Left ventricle myocardium inferior (tissue), 1 donor: Measurements from ENCODE around the gene CIAO2A. TPM values are rescaled to one million over a fixed set of nuclear protein-coding genes. Genes with fewer than 3 reads are reported as not detected.
A peak's percentile ranks its signal among the peaks of the same experiment; 100 is the strongest.

Experiments used
- DNase-seq: peaks from one replicate; pipeline ENCODE4 v3.0.0-alpha.2; 2020
- H3K27ac ChIP-seq: fragments of 200-600 bp; replicated peaks from 2 replicates; pipeline ENCODE4 v1.8.0; 2021
- H3K27me3 ChIP-seq: fragments of 200-600 bp; 2 replicates; pipeline ENCODE4 v1.8.0; 2021; ENCODE audit warnings: low read depth
- H3K36me3 ChIP-seq: fragments of 200-600 bp; 2 replicates; pipeline ENCODE4 v1.8.0; 2021
- H3K4me1 ChIP-seq: fragments of 200-600 bp; 2 replicates; pipeline ENCODE4 v1.8.0; 2021
- H3K4me3 ChIP-seq: fragments of 200-600 bp; 2 replicates; pipeline ENCODE4 v1.8.0; 2021; ENCODE audit warnings: mild to moderate bottlenecking, moderate library complexity
- H3K9me3 ChIP-seq: fragments of 200-600 bp; replicated peaks from 2 replicates; pipeline ENCODE4 v1.8.0; 2021
- CTCF ChIP-seq: fragments of 200-600 bp; IDR thresholded peaks from 2 replicates; pipeline ENCODE4 v1.8.0; 2021; ENCODE audit warnings: antibody characterized with exemption, mild to moderate bottlenecking, borderline replicate concordance
- intact Hi-C: fragments of 100-400 bp; cut with micrococcal nuclease; formaldehyde crosslinking; loops from one replicate; pipeline ENCODE4 v1.11.0; 2022
- total RNA-seq: library from RNA; stranded (reverse); fragmentation: NEBNext Ultra II Directional; extraction: Animal tissue kit (Norgen Biotek cat#: 25700); gene quantifications from one replicate; pipeline ENCODE4 v1.2.1, GENCODE V29; 2021
- donor health status: DM: no; HTN: yes; CAD: no; lungs with severe emphysema.

The CIAO2A gene
- total RNA-seq, 1 donor from 2014 or later, result 71.0 TPM

- Histone ChIP-seq H3K27ac (no peak overlapping the region), H3K4me3 (no peak overlapping the region), H3K36me3 (peaks cover 72% of the 10 kb centered on the region), H3K9me3 (no peaks in the 10 kb centered on the region), H3K27me3 (no peaks in the 10 kb centered on the region), H3K4me1 (peaks cover 46% of the 10 kb centered on the region)
- no peak for TF ChIP-seq CTCF
- intact Hi-C loops, result no loop called here
- no peak for DNase-seq
Measured at GRCh38 chr15:64136347-64136746, 42.7 kb upstream of the CIAO2A start.

- Histone ChIP-seq H3K27me3 (no peaks in the 10 kb centered on the region), H3K36me3 (peaks cover 88% of the 10 kb centered on the region), H3K4me3 (no peak overlapping the region), H3K27ac (peak overlapping the region; percentile 63), H3K4me1 (peaks cover 54% of the 10 kb centered on the region), H3K9me3 (no peaks in the 10 kb centered on the region)
- peak; percentile 68 for DNase-seq
- TF ChIP-seq CTCF, result no peak
- intact Hi-C loops, result no loop called here
Measured at GRCh38 chr15:64134345-64134829, 40.7 kb upstream of the CIAO2A start.

GRCh38 chr15:64133623-64134344, 40.1 kb upstream of the CIAO2A start:
- Histone ChIP-seq H3K27ac (peak overlapping the region; percentile 63), H3K9me3 (no peaks in the 10 kb centered on the region), H3K27me3 (no peaks in the 10 kb centered on the region), H3K36me3 (peaks cover 92% of the 10 kb centered on the region), H3K4me1 (peaks cover 54% of the 10 kb centered on the region), H3K4me3 (no peak overlapping the region)
- TF ChIP-seq CTCF, result no peak
- intact Hi-C loops, result no loop called here
- no peak for DNase-seq

GRCh38 chr15:64132217-64132616, 38.6 kb upstream of the CIAO2A start:
- Histone ChIP-seq H3K27me3 (no peaks in the 10 kb centered on the region), H3K36me3 (peaks cover 92% of the 10 kb centered on the region), H3K27ac (peak overlapping the region; percentile 63), H3K4me1 (peaks cover 54% of the 10 kb centered on the region), H3K9me3 (no peaks in the 10 kb centered on the region), H3K4me3 (no peak overlapping the region)
- no peak for TF ChIP-seq CTCF
- intact Hi-C loops, result no loop called here
- DNase-seq, result no peak

GRCh38 chr15:64131547-64131946, 37.9 kb upstream of the CIAO2A start:
- Histone ChIP-seq H3K36me3 (peaks cover 92% of the 10 kb centered on the region), H3K9me3 (no peaks in the 10 kb centered on the region), H3K27me3 (no peaks in the 10 kb centered on the region), H3K4me1 (peaks cover 56% of the 10 kb centered on the region), H3K27ac (peak overlapping the region; percentile 63), H3K4me3 (no peak overlapping the region)
- intact Hi-C loops, result no loop called here
- DNase-seq, result no peak
- no peak for TF ChIP-seq CTCF
